HCT116 (cell line): Measurements from ENCODE around the gene RALGPS1.

Source experiments
- EZH2phosphoT487 ChIP-seq: fragments of 200-600 bp; IDR thresholded peaks from 2 replicates; pipeline ENCODE4 v1.6.1; 2018; ENCODE audit warnings: antibody characterized with exemption, borderline replicate concordance
- POLR2A ChIP-seq: IDR thresholded peaks from 2 replicates; pipeline ENCODE4 v1.7.0; 2011; ENCODE audit warnings: borderline replicate concordance; ENCODE audit not compliant: insufficient read depth, insufficient read length; ENCODE audit errors: extremely low read depth
- POLR2AphosphoS5 ChIP-seq: IDR thresholded peaks from 2 replicates; pipeline ENCODE4 v1.6.1; 2011; ENCODE audit warnings: mild to moderate bottlenecking, low read depth, low read length, moderate library complexity
- SP1 ChIP-seq: IDR thresholded peaks from 2 replicates; pipeline ENCODE4 v1.6.1; 2012; ENCODE audit warnings: low read depth
- YY1 ChIP-seq: IDR thresholded peaks from 2 replicates; pipeline ENCODE4 v1.6.1; 2011; ENCODE audit warnings: low read length, low read depth, moderate library complexity, mild to moderate bottlenecking; ENCODE audit not compliant: insufficient replicate concordance; ENCODE audit errors: extremely low read depth
- ZNF274 ChIP-seq: fragments of 200-500 bp; sonication (Bioruptor generic); IDR thresholded peaks from 2 replicates; pipeline ENCODE4 v1.6.1; 2014; ENCODE audit warnings: mild to moderate bottlenecking, low read depth, low read length, inconsistent platforms
- TF ChIP-seq, protein P1 (sequence below), 3 experiments: fragments of 200-600 bp in 1 of 3; sonication (generic) in 1 of 3; IDR thresholded peaks in 2 of 3; conservative IDR thresholded peaks in 1 of 3; 2 replicates each; pipeline ENCODE4 v1.5.1; 2012 to 2017; ENCODE audit warnings: low read depth in 2 of 3, low read length in 2 of 3, antibody characterized with exemption in 1 of 3, borderline replicate concordance in 1 of 3, control low read depth in 1 of 3, mild to moderate bottlenecking in 1 of 3, mixed read lengths in 1 of 3, mixed run types in 1 of 3, moderate library complexity in 1 of 3; ENCODE audit not compliant: insufficient read depth in 1 of 3
- TF ChIP-seq, protein P2 (sequence below): IDR thresholded peaks from 2 replicates; pipeline ENCODE4 v1.6.1; 2011; ENCODE audit warnings: mild to moderate bottlenecking, low read length, moderate library complexity; ENCODE audit not compliant: insufficient replicate concordance; ENCODE audit errors: extremely low read depth

DNA sequence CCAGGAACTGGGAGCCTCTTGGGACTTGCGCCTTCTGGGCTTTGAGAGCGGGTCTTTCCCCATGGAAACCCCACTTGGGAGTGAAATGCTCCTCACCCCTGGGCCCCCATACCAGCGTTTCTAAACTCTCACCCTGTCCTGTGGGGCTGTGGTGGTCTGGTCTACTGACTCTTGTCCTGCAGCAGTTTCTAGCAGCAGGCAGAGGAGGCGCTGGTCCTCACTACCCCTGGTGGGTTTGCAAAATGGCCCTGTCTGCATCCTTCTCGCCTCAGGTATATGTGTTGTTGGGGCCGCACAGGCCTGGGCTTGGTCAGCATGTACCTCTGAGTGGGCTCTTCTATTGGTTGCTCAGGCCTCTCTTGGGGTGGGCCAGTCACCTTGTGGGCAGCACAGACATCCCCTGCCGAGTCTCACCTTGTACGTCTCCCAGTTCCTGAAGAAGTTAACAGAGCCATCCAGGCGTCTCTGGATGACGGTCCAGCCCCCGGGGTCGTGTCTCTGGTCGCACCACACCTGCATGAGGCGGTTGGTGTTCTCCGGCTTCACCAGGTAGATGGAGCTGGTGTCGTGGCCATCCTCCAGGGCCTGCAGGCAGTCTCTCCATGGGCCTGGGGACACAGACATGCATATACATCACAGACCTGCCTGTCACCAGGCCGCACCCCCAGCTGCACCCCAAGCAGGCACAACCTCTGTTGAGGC, 178.9 kb downstream of the RALGPS1 start:
- TF ChIP-seq POLR2A (no peak), ZNF274 (no peak), YY1 (no peak), EZH2phosphoT487 (no peak), SP1 (no peak), POLR2AphosphoS5 (no peak)
- TF ChIP-seq, protein P1, sequence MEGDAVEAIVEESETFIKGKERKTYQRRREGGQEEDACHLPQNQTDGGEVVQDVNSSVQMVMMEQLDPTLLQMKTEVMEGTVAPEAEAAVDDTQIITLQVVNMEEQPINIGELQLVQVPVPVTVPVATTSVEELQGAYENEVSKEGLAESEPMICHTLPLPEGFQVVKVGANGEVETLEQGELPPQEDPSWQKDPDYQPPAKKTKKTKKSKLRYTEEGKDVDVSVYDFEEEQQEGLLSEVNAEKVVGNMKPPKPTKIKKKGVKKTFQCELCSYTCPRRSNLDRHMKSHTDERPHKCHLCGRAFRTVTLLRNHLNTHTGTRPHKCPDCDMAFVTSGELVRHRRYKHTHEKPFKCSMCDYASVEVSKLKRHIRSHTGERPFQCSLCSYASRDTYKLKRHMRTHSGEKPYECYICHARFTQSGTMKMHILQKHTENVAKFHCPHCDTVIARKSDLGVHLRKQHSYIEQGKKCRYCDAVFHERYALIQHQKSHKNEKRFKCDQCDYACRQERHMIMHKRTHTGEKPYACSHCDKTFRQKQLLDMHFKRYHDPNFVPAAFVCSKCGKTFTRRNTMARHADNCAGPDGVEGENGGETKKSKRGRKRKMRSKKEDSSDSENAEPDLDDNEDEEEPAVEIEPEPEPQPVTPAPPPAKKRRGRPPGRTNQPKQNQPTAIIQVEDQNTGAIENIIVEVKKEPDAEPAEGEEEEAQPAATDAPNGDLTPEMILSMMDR (IDR thresholded peaks at IDR 0.05 in 2 of 3, conservative IDR thresholded peaks at IDR 0.05 in 1 of 3; ENCODE audit: borderline replicate concordance in 1 of 3, insufficient read depth in 1 of 3, low read depth in 2 of 3, low read length in 2 of 3): no peak
- TF ChIP-seq, protein P2, sequence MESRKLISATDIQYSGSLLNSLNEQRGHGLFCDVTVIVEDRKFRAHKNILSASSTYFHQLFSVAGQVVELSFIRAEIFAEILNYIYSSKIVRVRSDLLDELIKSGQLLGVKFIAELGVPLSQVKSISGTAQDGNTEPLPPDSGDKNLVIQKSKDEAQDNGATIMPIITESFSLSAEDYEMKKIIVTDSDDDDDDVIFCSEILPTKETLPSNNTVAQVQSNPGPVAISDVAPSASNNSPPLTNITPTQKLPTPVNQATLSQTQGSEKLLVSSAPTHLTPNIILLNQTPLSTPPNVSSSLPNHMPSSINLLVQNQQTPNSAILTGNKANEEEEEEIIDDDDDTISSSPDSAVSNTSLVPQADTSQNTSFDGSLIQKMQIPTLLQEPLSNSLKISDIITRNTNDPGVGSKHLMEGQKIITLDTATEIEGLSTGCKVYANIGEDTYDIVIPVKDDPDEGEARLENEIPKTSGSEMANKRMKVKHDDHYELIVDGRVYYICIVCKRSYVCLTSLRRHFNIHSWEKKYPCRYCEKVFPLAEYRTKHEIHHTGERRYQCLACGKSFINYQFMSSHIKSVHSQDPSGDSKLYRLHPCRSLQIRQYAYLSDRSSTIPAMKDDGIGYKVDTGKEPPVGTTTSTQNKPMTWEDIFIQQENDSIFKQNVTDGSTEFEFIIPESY: no peak
